D721Med (cell line): ENCODE measurements around the gene CAT.

ENCODE experiments used
- DNase-seq: peaks from one replicate; pipeline ENCODE4 v3.0.0; 2011; ENCODE audit warnings: low spot score; ENCODE audit not compliant: insufficient read length
- FAIRE-seq: peaks from 2 replicates; lab custom pipeline; 2011; peaks lifted over from hg19 to GRCh38; lab: Jason Lieb, UNC
- TF ChIP-seq, protein P1 (sequence below): IDR thresholded peaks from 2 replicates; pipeline ENCODE4 v1.5.1; 2012; ENCODE audit warnings: mild to moderate bottlenecking, control low read depth; ENCODE audit not compliant: insufficient read depth; ENCODE audit errors: missing control alignments

CAT gene

DNA sequence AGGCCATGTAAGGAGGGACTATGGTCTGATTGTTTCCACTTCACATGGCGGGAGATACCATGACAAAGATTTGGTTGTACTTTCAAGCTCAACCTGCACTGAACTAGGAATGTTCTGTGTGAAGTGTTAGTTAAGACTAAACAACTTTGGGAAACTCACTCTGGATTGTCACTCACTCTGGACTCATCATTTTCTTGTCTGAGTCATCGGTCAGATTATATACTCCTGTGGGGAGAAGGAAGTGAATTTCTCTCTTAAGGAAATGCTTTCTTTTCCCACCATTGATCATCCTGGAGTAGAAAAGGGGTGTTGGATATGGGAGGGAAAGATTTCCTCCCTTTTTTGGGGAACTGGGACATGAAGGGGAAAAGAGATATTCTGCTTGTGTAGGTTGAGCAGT is 26.9 kb upstream of the CAT start:
- TF ChIP-seq, protein P1, sequence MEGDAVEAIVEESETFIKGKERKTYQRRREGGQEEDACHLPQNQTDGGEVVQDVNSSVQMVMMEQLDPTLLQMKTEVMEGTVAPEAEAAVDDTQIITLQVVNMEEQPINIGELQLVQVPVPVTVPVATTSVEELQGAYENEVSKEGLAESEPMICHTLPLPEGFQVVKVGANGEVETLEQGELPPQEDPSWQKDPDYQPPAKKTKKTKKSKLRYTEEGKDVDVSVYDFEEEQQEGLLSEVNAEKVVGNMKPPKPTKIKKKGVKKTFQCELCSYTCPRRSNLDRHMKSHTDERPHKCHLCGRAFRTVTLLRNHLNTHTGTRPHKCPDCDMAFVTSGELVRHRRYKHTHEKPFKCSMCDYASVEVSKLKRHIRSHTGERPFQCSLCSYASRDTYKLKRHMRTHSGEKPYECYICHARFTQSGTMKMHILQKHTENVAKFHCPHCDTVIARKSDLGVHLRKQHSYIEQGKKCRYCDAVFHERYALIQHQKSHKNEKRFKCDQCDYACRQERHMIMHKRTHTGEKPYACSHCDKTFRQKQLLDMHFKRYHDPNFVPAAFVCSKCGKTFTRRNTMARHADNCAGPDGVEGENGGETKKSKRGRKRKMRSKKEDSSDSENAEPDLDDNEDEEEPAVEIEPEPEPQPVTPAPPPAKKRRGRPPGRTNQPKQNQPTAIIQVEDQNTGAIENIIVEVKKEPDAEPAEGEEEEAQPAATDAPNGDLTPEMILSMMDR: no peak
- FAIRE-seq: no peak

GRCh38 chr11:34413263-34413662 is 25.5 kb upstream of the CAT start:
- TF ChIP-seq, protein P1: no peak
- no peak for DNase-seq
- no peak for FAIRE-seq

More for the DNA sequence above, 26.9 kb upstream of the CAT start:
- DNase-seq: no peak

- FAIRE-seq (no peak), DNase-seq (no peak)
- TF ChIP-seq, protein P1: no peak
Measured at GRCh38 chr11:34415538-34415937, 23.2 kb upstream of the CAT start.

GRCh38 chr11:34416088-34416487 is 22.6 kb upstream of the CAT start:
- TF ChIP-seq, protein P1: no peak
- DNase-seq: no peak
- no peak for FAIRE-seq

DNA sequence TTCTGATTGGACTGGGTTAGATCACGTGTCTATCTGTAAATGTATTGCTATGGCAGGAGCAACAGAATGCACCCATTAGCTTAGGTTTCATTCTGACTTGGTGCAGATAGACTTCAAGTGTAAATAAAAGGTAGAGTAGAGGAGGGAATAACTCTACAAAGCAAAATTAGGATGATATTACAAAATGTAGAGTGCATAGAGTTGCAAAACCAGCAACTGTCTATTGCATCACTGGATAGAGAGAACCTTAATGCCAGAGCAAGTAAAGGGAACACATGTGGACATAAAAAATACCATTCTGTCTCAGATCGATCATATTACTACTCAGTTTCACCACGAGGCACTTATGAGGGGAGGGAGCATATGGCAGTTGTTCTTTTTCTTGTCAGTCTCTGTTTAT is 22.0 kb upstream of the CAT start:
- TF ChIP-seq, protein P1: no peak
- no peak for DNase-seq
- FAIRE-seq: no peak

DNA sequence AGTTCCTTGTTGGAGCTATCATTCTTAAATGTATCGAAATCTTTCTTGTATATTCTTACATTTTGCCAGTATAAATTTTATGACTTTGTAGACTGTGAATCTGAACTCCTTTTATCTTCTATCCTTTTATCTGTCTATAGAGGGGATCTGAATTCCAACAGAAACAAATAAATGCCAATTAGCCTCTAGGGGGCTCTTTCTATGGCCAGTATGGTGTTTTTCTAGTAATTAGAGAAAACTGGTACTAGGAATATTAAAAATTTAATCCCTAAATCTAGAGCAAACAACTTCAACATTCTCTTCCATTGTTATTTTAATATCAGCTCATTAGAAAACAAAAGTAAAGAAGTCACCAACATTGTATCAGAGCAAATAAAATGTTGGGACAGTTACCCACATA is 21.5 kb upstream of the CAT start:
- FAIRE-seq: no peak
- DNase-seq: no peak
- TF ChIP-seq, protein P1: peak; percentile 7

- TF ChIP-seq, protein P1: no peak
- no peak for FAIRE-seq
- no peak for DNase-seq
Measured at GRCh38 chr11:34419158-34419557, 19.6 kb upstream of the CAT start.
